ENCODE results near the gene OSBPL5.

GRCh38 chr11:3153291-3153861 lies 11.7 kb downstream of the OSBPL5 start:
- TF ChIP-seq CTCF (conservative IDR thresholded peaks at IDR 0.05 in 1 of 2, IDR thresholded peaks at IDR 0.05 in 1 of 2; ENCODE audit: low read depth in 1 of 2, low read length in 2 of 2) (no peak), EZH2 (IDR thresholded peaks at IDR 0.05; ENCODE audit: low read length, missing control alignments) (no peak)
